ENCODE measurements around the gene MAN2B2.
A peak's percentile ranks its signal among the peaks of the same experiment; 100 is the strongest.
"Not testable (repeated sequence)": the region's sequence is repeated elsewhere in the genome, so short reads cannot be mapped to it uniquely, and the experiment has no call there.

The MAN2B2 gene

GRCh38 chr4:6628484-6628883 is 53.5 kb downstream of the MAN2B2 start:
- H3K36me3 Mint-ChIP-seq (ENCODE audit: low read depth); intact Hi-C loops (cut with micrococcal nuclease); H3K9me3 Mint-ChIP-seq; H3K4me3 Mint-ChIP-seq; H3K27me3 Mint-ChIP-seq; H3K27ac Mint-ChIP-seq: not testable (repeated sequence)
- peaks cover 11% of the 10 kb centered on the region for H3K4me1 Mint-ChIP-seq (ENCODE audit: low read depth)

- no peak overlapping the region for H3K27ac Mint-ChIP-seq
- no peaks in the 10 kb centered on the region for H3K36me3 Mint-ChIP-seq (ENCODE audit: low read depth)
- no peak overlapping the region for H3K4me3 Mint-ChIP-seq
- H3K9me3 Mint-ChIP-seq = no peaks in the 10 kb centered on the region
- no peaks in the 10 kb centered on the region for H3K27me3 Mint-ChIP-seq
- peaks cover 18% of the 10 kb centered on the region for H3K4me1 Mint-ChIP-seq (ENCODE audit: low read depth)
- intact Hi-C loops (cut with micrococcal nuclease) = no loop called here
Observed at GRCh38 chr4:6632125-6632524, 57.1 kb downstream of the MAN2B2 start.

GRCh38 chr4:6633091-6633906 is 58.3 kb downstream of the MAN2B2 start:
- intact Hi-C loops (cut with micrococcal nuclease) = no loop called here
- H3K27me3 Mint-ChIP-seq = no peaks in the 10 kb centered on the region
- no peak overlapping the region for H3K27ac Mint-ChIP-seq
- H3K9me3 Mint-ChIP-seq = no peaks in the 10 kb centered on the region
- no peak overlapping the region for H3K4me3 Mint-ChIP-seq
- peaks cover 18% of the 10 kb centered on the region for H3K4me1 Mint-ChIP-seq (ENCODE audit: low read depth)
- no peaks in the 10 kb centered on the region for H3K36me3 Mint-ChIP-seq (ENCODE audit: low read depth)

- Mint-ChIP-seq H3K27me3 (no peaks in the 10 kb centered on the region), H3K4me3 (no peak overlapping the region), H3K36me3 (ENCODE audit: low read depth) (no peaks in the 10 kb centered on the region), H3K27ac (no peak overlapping the region), H3K4me1 (ENCODE audit: low read depth) (peaks cover 18% of the 10 kb centered on the region), H3K9me3 (no peaks in the 10 kb centered on the region)
- intact Hi-C loops (cut with micrococcal nuclease) = no loop called here
Observed at GRCh38 chr4:6634746-6635145, 59.8 kb downstream of the MAN2B2 start.

GRCh38 chr4:6639137-6639680 is 64.2 kb downstream of the MAN2B2 start:
- Mint-ChIP-seq H3K4me3 (no peak overlapping the region), H3K9me3 (no peaks in the 10 kb centered on the region), H3K4me1 (ENCODE audit: low read depth) (peaks cover 33% of the 10 kb centered on the region), H3K27me3 (no peaks in the 10 kb centered on the region), H3K27ac (no peak overlapping the region), H3K36me3 (ENCODE audit: low read depth) (peaks cover 39% of the 10 kb centered on the region)
- intact Hi-C loops (cut with micrococcal nuclease) = no loop called here

- intact Hi-C loops (cut with micrococcal nuclease) = loop anchor here (1.0 kb wide), 2 partner anchors 34 to 69 kb away; partner anchors contain the start of gene MRFAP1L1
- H3K4me3 Mint-ChIP-seq = peak within 1 kb of the TSS; percentile 98
- H3K27me3 Mint-ChIP-seq = no peaks in the 10 kb centered on the region
- H3K36me3 Mint-ChIP-seq (ENCODE audit: low read depth) = peaks cover 39% of the 10 kb centered on the region
- H3K9me3 Mint-ChIP-seq = peaks cover under 1% of the 10 kb centered on the region
- peak within 1 kb of the TSS; percentile 97 for H3K27ac Mint-ChIP-seq
- H3K4me1 Mint-ChIP-seq (ENCODE audit: low read depth) = peaks cover 36% of the 10 kb centered on the region
Observed at GRCh38 chr4:6640292-6641163, 65.5 kb downstream of the MAN2B2 start, which contains the start of gene MRFAP1. TSS of gene MRFAP1 (plus strand) at chr4:6640685. CDS start at chr4:6640863, 178 bp downstream.

GRCh38 chr4:6641164-6641970 is 66.4 kb downstream of the MAN2B2 start:
- Mint-ChIP-seq H3K27ac (peak overlapping the region; percentile 97), H3K36me3 (ENCODE audit: low read depth) (peaks cover 39% of the 10 kb centered on the region), H3K27me3 (peaks cover 2% of the 10 kb centered on the region), H3K4me1 (ENCODE audit: low read depth) (peaks cover 36% of the 10 kb centered on the region), H3K9me3 (peaks cover 9% of the 10 kb centered on the region), H3K4me3 (peak overlapping the region; percentile 98)
- intact Hi-C loops (cut with micrococcal nuclease) = loop anchor here (1.0 kb wide), 1 partner anchor 33 kb away; a partner anchor contains a TSS

- peak overlapping the region; percentile 97 for H3K27ac Mint-ChIP-seq
- peak overlapping the region; percentile 98 for H3K4me3 Mint-ChIP-seq
- intact Hi-C loops (cut with micrococcal nuclease) = loop anchor here (1.0 kb wide), 1 partner anchor 32 kb away; a partner anchor contains a TSS
- peaks cover 39% of the 10 kb centered on the region for H3K36me3 Mint-ChIP-seq (ENCODE audit: low read depth)
- peaks cover 11% of the 10 kb centered on the region for H3K9me3 Mint-ChIP-seq
- H3K4me1 Mint-ChIP-seq (ENCODE audit: low read depth) = peaks cover 36% of the 10 kb centered on the region
- H3K27me3 Mint-ChIP-seq = peaks cover 3% of the 10 kb centered on the region
Observed at GRCh38 chr4:6641971-6642320, 67.0 kb downstream of the MAN2B2 start.

- Mint-ChIP-seq H3K9me3 (peaks cover 11% of the 10 kb centered on the region), H3K27me3 (peaks cover 8% of the 10 kb centered on the region), H3K27ac (no peak overlapping the region), H3K4me1 (ENCODE audit: low read depth) (peaks cover 36% of the 10 kb centered on the region), H3K4me3 (no peak overlapping the region), H3K36me3 (ENCODE audit: low read depth) (peaks cover 39% of the 10 kb centered on the region)
- intact Hi-C loops (cut with micrococcal nuclease) = no loop called here
Observed at GRCh38 chr4:6643141-6643847, 68.3 kb downstream of the MAN2B2 start.

GRCh38 chr4:6644792-6645530 is 70.0 kb downstream of the MAN2B2 start:
- Mint-ChIP-seq H3K4me3 (no peak overlapping the region), H3K36me3 (ENCODE audit: low read depth) (peaks cover 39% of the 10 kb centered on the region)

GRCh38 chr4:6647169-6647568 is 72.2 kb downstream of the MAN2B2 start:
- no peak overlapping the region for H3K27ac Mint-ChIP-seq
- intact Hi-C loops (cut with micrococcal nuclease) = no loop called here
- H3K27me3 Mint-ChIP-seq = peaks cover 8% of the 10 kb centered on the region
- H3K4me1 Mint-ChIP-seq (ENCODE audit: low read depth) = peaks cover 16% of the 10 kb centered on the region
- no peak overlapping the region for H3K4me3 Mint-ChIP-seq
- peaks cover 11% of the 10 kb centered on the region for H3K9me3 Mint-ChIP-seq
- H3K36me3 Mint-ChIP-seq (ENCODE audit: low read depth) = peaks cover 17% of the 10 kb centered on the region

More at GRCh38 chr4:6644792-6645530, 70.0 kb downstream of the MAN2B2 start:
- intact Hi-C loops (cut with micrococcal nuclease) = no loop called here
- H3K9me3 Mint-ChIP-seq = peaks cover 11% of the 10 kb centered on the region
- no peak overlapping the region for H3K27ac Mint-ChIP-seq
- peaks cover 35% of the 10 kb centered on the region for H3K4me1 Mint-ChIP-seq (ENCODE audit: low read depth)
- H3K27me3 Mint-ChIP-seq = peaks cover 8% of the 10 kb centered on the region

GRCh38 chr4:6647582-6648230 is 72.7 kb downstream of the MAN2B2 start:
- intact Hi-C loops (cut with micrococcal nuclease) = no loop called here
- no peak overlapping the region for H3K27ac Mint-ChIP-seq
- H3K9me3 Mint-ChIP-seq = peaks cover 11% of the 10 kb centered on the region
- no peak overlapping the region for H3K4me3 Mint-ChIP-seq
- H3K36me3 Mint-ChIP-seq (ENCODE audit: low read depth) = peaks cover 12% of the 10 kb centered on the region
- H3K27me3 Mint-ChIP-seq = peaks cover 8% of the 10 kb centered on the region
- H3K4me1 Mint-ChIP-seq (ENCODE audit: low read depth) = peaks cover 14% of the 10 kb centered on the region

All from dendritic cell treated with granulocyte-macrophage colony-stimulating factor and Interleukin-4, amounts not matched to agents 40 ng/mL and 50 ng/mL, for 4 days (primary cell).